Endothelial cell (in vitro differentiated cells): ENCODE data around the gene G6PD. TPM values are rescaled to one million over a fixed set of nuclear protein-coding genes. Genes with fewer than 3 reads are reported as not detected.
A peak's percentile ranks its signal among the peaks of the same experiment; 100 is the strongest.

Source experiments
- DNase-seq: peaks from one replicate; pipeline ENCODE4 v3.0.0; 2021; ENCODE audit warnings: low spot score
- H3K27ac Mint-ChIP-seq: one replicate; pipeline ENCODE4 v1.8.0; 2021; ENCODE audit warnings: mixed read lengths, inconsistent platforms; ENCODE audit not compliant: unreplicated experiment
- H3K27me3 Mint-ChIP-seq: one replicate; pipeline ENCODE4 v1.8.0; 2021; ENCODE audit warnings: mild to moderate bottlenecking, moderate library complexity, mixed read lengths, inconsistent platforms; ENCODE audit not compliant: unreplicated experiment
- H3K36me3 Mint-ChIP-seq: one replicate; pipeline ENCODE4 v1.8.0; 2021; ENCODE audit warnings: mild to moderate bottlenecking, low read depth, mixed read lengths, inconsistent platforms; ENCODE audit not compliant: unreplicated experiment
- H3K4me1 Mint-ChIP-seq: one replicate; pipeline ENCODE4 v1.8.0; 2021; ENCODE audit warnings: mild to moderate bottlenecking, mixed read lengths, inconsistent platforms; ENCODE audit not compliant: unreplicated experiment
- H3K4me3 Mint-ChIP-seq: one replicate; pipeline ENCODE4 v1.8.0; 2021; ENCODE audit warnings: mild to moderate bottlenecking, mixed read lengths, inconsistent platforms; ENCODE audit not compliant: unreplicated experiment
- H3K9me3 Mint-ChIP-seq: one replicate; pipeline ENCODE4 v1.8.0; 2021; ENCODE audit warnings: mixed read lengths, inconsistent platforms; ENCODE audit not compliant: unreplicated experiment
- total RNA-seq: library from RNA; stranded (reverse); fragmentation: NEBNext Ultra II Directional; extraction: Animal tissue kit (Norgen Biotek cat#: 25700); gene quantifications from one replicate; pipeline ENCODE4 v1.2.1, GENCODE V29; 2021; ENCODE audit not compliant: unreplicated experiment
- TF ChIP-seq, protein P1 (sequence below): fragments of 200-600 bp; sonication (generic); IDR thresholded peaks from one replicate; pipeline ENCODE4 v1.5.0; 2021; ENCODE audit warnings: antibody characterized with exemption; ENCODE audit not compliant: unreplicated experiment

The G6PD gene
- total RNA-seq, 1 donor from 2014 or later = 46.4 TPM

- no peak for DNase-seq
- TF ChIP-seq, protein P1, sequence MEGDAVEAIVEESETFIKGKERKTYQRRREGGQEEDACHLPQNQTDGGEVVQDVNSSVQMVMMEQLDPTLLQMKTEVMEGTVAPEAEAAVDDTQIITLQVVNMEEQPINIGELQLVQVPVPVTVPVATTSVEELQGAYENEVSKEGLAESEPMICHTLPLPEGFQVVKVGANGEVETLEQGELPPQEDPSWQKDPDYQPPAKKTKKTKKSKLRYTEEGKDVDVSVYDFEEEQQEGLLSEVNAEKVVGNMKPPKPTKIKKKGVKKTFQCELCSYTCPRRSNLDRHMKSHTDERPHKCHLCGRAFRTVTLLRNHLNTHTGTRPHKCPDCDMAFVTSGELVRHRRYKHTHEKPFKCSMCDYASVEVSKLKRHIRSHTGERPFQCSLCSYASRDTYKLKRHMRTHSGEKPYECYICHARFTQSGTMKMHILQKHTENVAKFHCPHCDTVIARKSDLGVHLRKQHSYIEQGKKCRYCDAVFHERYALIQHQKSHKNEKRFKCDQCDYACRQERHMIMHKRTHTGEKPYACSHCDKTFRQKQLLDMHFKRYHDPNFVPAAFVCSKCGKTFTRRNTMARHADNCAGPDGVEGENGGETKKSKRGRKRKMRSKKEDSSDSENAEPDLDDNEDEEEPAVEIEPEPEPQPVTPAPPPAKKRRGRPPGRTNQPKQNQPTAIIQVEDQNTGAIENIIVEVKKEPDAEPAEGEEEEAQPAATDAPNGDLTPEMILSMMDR = no peak
- H3K4me3 Mint-ChIP-seq = no peak overlapping the region
- H3K27me3 Mint-ChIP-seq = peaks cover 2% of the 10 kb centered on the region
- H3K27ac Mint-ChIP-seq = no peak overlapping the region
- no peaks in the 10 kb centered on the region for H3K4me1 Mint-ChIP-seq
- no peaks in the 10 kb centered on the region for H3K9me3 Mint-ChIP-seq
- no peaks in the 10 kb centered on the region for H3K36me3 Mint-ChIP-seq
Measured at GRCh38 chrX:154530286-154530685, 16.4 kb downstream of the G6PD start.

- Mint-ChIP-seq H3K27ac (no peak overlapping the region), H3K4me1 (no peaks in the 10 kb centered on the region), H3K27me3 (peaks cover 2% of the 10 kb centered on the region), H3K9me3 (no peaks in the 10 kb centered on the region), H3K36me3 (no peaks in the 10 kb centered on the region), H3K4me3 (no peak overlapping the region)
- no peak for DNase-seq
- TF ChIP-seq, protein P1 = no peak
Measured at GRCh38 chrX:154529206-154529612, 17.4 kb downstream of the G6PD start.

GRCh38 chrX:154526901-154527675 is 19.6 kb downstream of the G6PD start:
- Mint-ChIP-seq H3K4me1 (no peaks in the 10 kb centered on the region), H3K27ac (no peak overlapping the region), H3K4me3 (no peak overlapping the region), H3K27me3 (peaks cover 2% of the 10 kb centered on the region), H3K36me3 (no peaks in the 10 kb centered on the region), H3K9me3 (no peaks in the 10 kb centered on the region)
- peak; percentile 64 for DNase-seq
- TF ChIP-seq, protein P1 = no peak

GRCh38 chrX:154525606-154526490 is 20.8 kb downstream of the G6PD start:
- TF ChIP-seq, protein P1 = no peak
- Mint-ChIP-seq H3K9me3 (no peaks in the 10 kb centered on the region), H3K4me3 (no peak overlapping the region), H3K4me1 (no peaks in the 10 kb centered on the region), H3K27ac (no peak overlapping the region), H3K36me3 (no peaks in the 10 kb centered on the region), H3K27me3 (no peaks in the 10 kb centered on the region)
- no peak for DNase-seq
